HUES64 (cell line): Measurements from ENCODE around the gene CGNL1.

Experiments used
- H3K27ac ChIP-seq: 2 replicates; pipeline ENCODE4 v1.7.0; 2013; ENCODE audit warnings: low read depth, low read length, inconsistent platforms
- H3K27me3 ChIP-seq: 2 replicates; pipeline ENCODE4 v1.6.1; 2013; ENCODE audit warnings: mild to moderate bottlenecking, low read length; ENCODE audit not compliant: insufficient read depth
- H3K36me3 ChIP-seq: 2 replicates; pipeline ENCODE4 v1.6.1; 2013; ENCODE audit warnings: mild to moderate bottlenecking, low read length; ENCODE audit not compliant: insufficient read depth
- H3K4me1 ChIP-seq: 2 replicates; pipeline ENCODE4 v1.6.1; 2013; ENCODE audit warnings: mild to moderate bottlenecking, low read length, moderate library complexity; ENCODE audit not compliant: insufficient read depth
- H3K4me3 ChIP-seq: 2 replicates; pipeline ENCODE4 v1.5.1; 2013; ENCODE audit warnings: mild to moderate bottlenecking, low read length, moderate library complexity
- H3K9ac ChIP-seq: 2 replicates; pipeline ENCODE4 v1.6.1; 2013; ENCODE audit warnings: mild to moderate bottlenecking, low read depth, low read length
- H3K9me3 ChIP-seq: 2 replicates; pipeline ENCODE4 v1.6.1; 2013; ENCODE audit warnings: low read depth, low read length; ENCODE audit not compliant: insufficient read depth
- WGBS: fragments of 150-250, 120-280 bp; methylation state at CpG from one replicate; pipeline ENCODE4 v1.1.7; 2013; ENCODE audit warnings: missing lambda C conversion rate; 5-methylcytosine and 5-hydroxymethylcytosine counted together

Gene CGNL1

DNA sequence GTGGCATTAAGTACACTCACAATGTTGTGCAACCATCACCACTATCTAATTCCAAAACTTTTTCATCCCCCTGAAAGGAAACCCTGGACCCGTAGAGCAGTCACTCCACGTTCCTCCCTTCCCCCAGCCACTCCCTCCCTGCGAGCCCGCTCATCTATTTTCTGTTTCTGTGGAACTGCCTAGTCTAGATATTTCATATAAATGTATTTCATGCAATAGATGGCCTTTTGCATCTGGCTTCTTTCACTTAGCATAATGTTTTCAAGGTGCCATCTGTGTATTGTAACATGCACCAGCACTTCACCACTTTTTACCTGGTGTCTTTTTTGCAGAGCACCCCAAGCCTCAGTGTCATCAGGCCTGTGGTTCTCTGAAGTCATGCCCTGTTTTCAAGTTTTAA lies 10.7 kb downstream of the CGNL1 start:
- no peaks in the 10 kb centered on the region for H3K27me3 ChIP-seq
- peak overlapping the region; percentile 95 for H3K27ac ChIP-seq
- H3K9ac ChIP-seq: peak overlapping the region; percentile 47
- 54% methylated on average over 4 of the region's 4 CpGs for WGBS
- H3K4me1 ChIP-seq: peaks cover 69% of the 10 kb centered on the region
- no peaks in the 10 kb centered on the region for H3K9me3 ChIP-seq
- H3K4me3 ChIP-seq: peak overlapping the region; percentile 44
- no peaks in the 10 kb centered on the region for H3K36me3 ChIP-seq

DNA sequence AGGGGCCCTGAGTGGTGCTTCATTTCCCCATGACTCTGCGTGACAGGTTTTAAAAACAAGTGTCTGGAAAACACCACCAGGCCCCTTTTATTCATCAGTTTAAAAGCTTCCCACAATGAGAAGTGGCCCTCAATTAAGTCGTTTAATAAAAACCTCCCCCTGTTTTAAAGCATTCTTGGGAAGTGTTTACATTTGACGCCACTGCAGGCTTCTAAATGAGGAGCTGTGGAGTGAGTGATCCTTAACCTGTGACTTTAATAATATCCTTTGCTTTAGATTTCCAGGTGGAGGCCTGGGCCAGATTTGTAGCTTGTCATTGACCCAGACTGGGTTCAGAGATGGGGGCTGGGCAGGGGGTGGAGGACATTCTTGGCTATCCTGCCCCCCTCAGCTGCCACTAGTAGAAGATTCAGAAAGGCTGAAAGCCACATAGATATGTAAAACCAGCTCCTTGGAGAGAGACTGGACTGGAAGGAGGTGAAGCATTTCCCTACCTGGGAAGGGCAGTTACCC lies 11.3 kb downstream of the CGNL1 start:
- Histone ChIP-seq H3K4me3 (peak overlapping the region; percentile 44), H3K9me3 (no peaks in the 10 kb centered on the region), H3K36me3 (no peaks in the 10 kb centered on the region), H3K9ac (peak overlapping the region; percentile 57), H3K4me1 (peaks cover 62% of the 10 kb centered on the region), H3K27ac (peak overlapping the region; percentile 95), H3K27me3 (no peaks in the 10 kb centered on the region)
- WGBS: 10% methylated on average over 3 of the region's 3 CpGs

GRCh38 chr15:57388464-57388863 lies 12.2 kb downstream of the CGNL1 start:
- Histone ChIP-seq H3K27ac (peak overlapping the region; percentile 95), H3K4me1 (peaks cover 57% of the 10 kb centered on the region), H3K4me3 (peak overlapping the region; percentile 44), H3K9me3 (no peaks in the 10 kb centered on the region), H3K9ac (peak overlapping the region; percentile 57), H3K27me3 (no peaks in the 10 kb centered on the region), H3K36me3 (no peaks in the 10 kb centered on the region)
- 68% methylated on average over 6 of the region's 6 CpGs for WGBS

- no peak overlapping the region for H3K9ac ChIP-seq
- H3K4me1 ChIP-seq: peaks cover 51% of the 10 kb centered on the region
- no peaks in the 10 kb centered on the region for H3K27me3 ChIP-seq
- H3K27ac ChIP-seq: no peak overlapping the region
- H3K4me3 ChIP-seq: no peak overlapping the region
- peaks cover 2% of the 10 kb centered on the region; the same call in 1 of the 2 replicates for H3K36me3 ChIP-seq
- H3K9me3 ChIP-seq: no peaks in the 10 kb centered on the region
- WGBS: 70% methylated on average over 4 of the region's 4 CpGs
Observed at GRCh38 chr15:57389991-57390390, 13.7 kb downstream of the CGNL1 start.

- peaks cover 2% of the 10 kb centered on the region; the same call in 1 of the 2 replicates for H3K36me3 ChIP-seq
- 96% methylated on average over 8 of the region's 8 CpGs for WGBS
- H3K4me3 ChIP-seq: no peak overlapping the region
- H3K9ac ChIP-seq: no peak overlapping the region
- H3K4me1 ChIP-seq: peaks cover 45% of the 10 kb centered on the region
- no peak overlapping the region for H3K27ac ChIP-seq
- no peaks in the 10 kb centered on the region for H3K27me3 ChIP-seq
- no peaks in the 10 kb centered on the region for H3K9me3 ChIP-seq
Observed at GRCh38 chr15:57390583-57390982, 14.3 kb downstream of the CGNL1 start.

- H3K27ac ChIP-seq: no peak overlapping the region
- H3K4me1 ChIP-seq: peaks cover 35% of the 10 kb centered on the region
- WGBS: 95% methylated on average over 2 of the region's 2 CpGs
- H3K36me3 ChIP-seq: peaks cover 2% of the 10 kb centered on the region; the same call in 1 of the 2 replicates
- no peaks in the 10 kb centered on the region for H3K9me3 ChIP-seq
- H3K27me3 ChIP-seq: no peaks in the 10 kb centered on the region
- H3K4me3 ChIP-seq: no peak overlapping the region
- H3K9ac ChIP-seq: no peak overlapping the region
Observed at GRCh38 chr15:57391537-57391936, 15.2 kb downstream of the CGNL1 start.

GRCh38 chr15:57393061-57393460 lies 16.8 kb downstream of the CGNL1 start:
- Histone ChIP-seq H3K36me3 (peaks cover 2% of the 10 kb centered on the region; the same call in 1 of the 2 replicates), H3K27me3 (no peaks in the 10 kb centered on the region), H3K9ac (no peak overlapping the region), H3K4me3 (no peak overlapping the region), H3K9me3 (no peaks in the 10 kb centered on the region), H3K4me1 (peaks cover 21% of the 10 kb centered on the region), H3K27ac (no peak overlapping the region)
- 100% methylated on average over 2 of the region's 2 CpGs for WGBS

DNA sequence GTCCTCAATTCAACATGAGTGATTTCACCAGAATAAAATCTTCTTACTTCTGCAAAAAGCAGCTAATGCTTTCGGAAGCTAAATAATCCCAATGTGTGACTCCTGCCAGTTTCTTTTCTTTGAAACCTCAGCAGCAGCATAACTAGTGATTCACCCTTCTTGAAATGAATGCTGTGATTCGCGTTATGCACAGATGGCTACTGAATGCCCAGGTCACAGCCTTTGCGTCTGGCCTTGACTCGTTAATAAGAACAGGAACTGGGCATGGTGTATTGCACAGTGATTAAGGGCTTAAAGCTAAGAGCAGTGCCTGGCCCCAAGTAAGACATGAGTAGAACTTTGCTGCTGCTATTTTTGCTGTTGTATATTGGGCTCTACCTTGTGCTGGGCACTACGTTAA lies 19.0 kb downstream of the CGNL1 start:
- no peaks in the 10 kb centered on the region for H3K27me3 ChIP-seq
- H3K27ac ChIP-seq: no peak overlapping the region
- no peak overlapping the region for H3K9ac ChIP-seq
- peaks cover 12% of the 10 kb centered on the region; the same call in 1 of the 2 replicates for H3K4me1 ChIP-seq
- H3K4me3 ChIP-seq: no peak overlapping the region
- WGBS: 87% methylated on average over 6 of the region's 6 CpGs
- no peaks in the 10 kb centered on the region for H3K9me3 ChIP-seq
- peaks cover 2% of the 10 kb centered on the region; the same call in 1 of the 2 replicates for H3K36me3 ChIP-seq

- no peak overlapping the region for H3K27ac ChIP-seq
- 87% methylated on average over 5 of the region's 6 CpGs for WGBS
- H3K36me3 ChIP-seq: peaks cover 2% of the 10 kb centered on the region; the same call in 1 of the 2 replicates
- no peak overlapping the region for H3K9ac ChIP-seq
- no peak overlapping the region for H3K4me3 ChIP-seq
- H3K27me3 ChIP-seq: no peaks in the 10 kb centered on the region
- peaks cover 18% of the 10 kb centered on the region for H3K4me1 ChIP-seq
- no peaks in the 10 kb centered on the region for H3K9me3 ChIP-seq
Observed at GRCh38 chr15:57398336-57398735, 22.0 kb downstream of the CGNL1 start.

- H3K27ac ChIP-seq: no peak overlapping the region
- no peaks in the 10 kb centered on the region for H3K27me3 ChIP-seq
- no peak overlapping the region for H3K9ac ChIP-seq
- H3K4me3 ChIP-seq: no peak overlapping the region
- H3K9me3 ChIP-seq: no peaks in the 10 kb centered on the region
- peaks cover 48% of the 10 kb centered on the region for H3K4me1 ChIP-seq
- H3K36me3 ChIP-seq: no peaks in the 10 kb centered on the region
- WGBS: 100% methylated on average over 1 of the region's 1 CpG
Observed at GRCh38 chr15:57401546-57401945, 25.2 kb downstream of the CGNL1 start.

DNA sequence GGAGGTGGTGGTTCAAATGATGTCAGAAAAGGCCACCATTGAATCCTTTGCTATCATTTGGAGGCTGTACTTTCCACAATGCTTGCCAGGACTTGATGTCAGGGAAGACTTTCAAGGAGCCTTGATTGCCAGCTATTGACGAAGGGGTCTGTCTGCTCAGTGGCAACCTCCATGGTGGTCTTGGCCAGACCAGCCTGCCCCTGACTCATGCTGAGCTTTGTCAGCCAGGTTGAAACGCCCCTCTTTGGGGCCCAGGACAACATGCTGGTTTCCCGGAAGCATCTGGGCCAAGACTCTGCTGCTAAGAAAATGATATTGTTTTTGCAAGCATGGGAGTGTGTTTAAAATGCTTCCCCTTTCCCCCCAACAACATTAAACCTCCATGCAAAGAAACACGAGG lies 26.7 kb downstream of the CGNL1 start:
- Histone ChIP-seq H3K4me3 (no peak overlapping the region), H3K4me1 (peaks cover 52% of the 10 kb centered on the region), H3K9me3 (no peaks in the 10 kb centered on the region), H3K9ac (no peak overlapping the region), H3K27ac (peak overlapping the region; percentile 46; the same call in 1 of the 2 replicates), H3K27me3 (no peaks in the 10 kb centered on the region), H3K36me3 (no peaks in the 10 kb centered on the region; the same call in 1 of the 2 replicates)
- 28% methylated on average over 4 of the region's 4 CpGs for WGBS
